Neuronal stem cell (in vitro differentiated cells): ENCODE data around the gene PPP2R1B.

ENCODE experiments used
- DNase-seq: peaks from one replicate; pipeline ENCODE4 v3.0.0-alpha.2; 2013; ENCODE audit warnings: low spot score
- H2AFZ ChIP-seq: one replicate; pipeline ENCODE4 v1.6.1; 2013; ENCODE audit warnings: mild to moderate bottlenecking, low read length, inconsistent platforms
- H2AK5ac ChIP-seq: 2 replicates; pipeline ENCODE4 v1.6.1; 2013; ENCODE audit warnings: low read depth, mild to moderate bottlenecking, inconsistent platforms, low read length, moderate library complexity, mixed read lengths
- H2BK120ac ChIP-seq: 2 replicates; pipeline ENCODE4 v1.6.1; 2013; ENCODE audit warnings: low read depth, mild to moderate bottlenecking, inconsistent platforms, low read length, moderate library complexity, mixed read lengths
- H2BK12ac ChIP-seq: one replicate; pipeline ENCODE4 v1.6.1; 2013; ENCODE audit warnings: low read length, inconsistent platforms
- H2BK15ac ChIP-seq: 2 replicates; pipeline ENCODE4 v1.6.1; 2013; ENCODE audit warnings: mild to moderate bottlenecking, low read length, inconsistent platforms, mixed read lengths
- H2BK5ac ChIP-seq: one replicate; pipeline ENCODE4 v1.6.1; 2013; ENCODE audit warnings: inconsistent platforms, mild to moderate bottlenecking, low read length, moderate library complexity
- H3K14ac ChIP-seq: one replicate; pipeline ENCODE4 v1.6.1; 2013; ENCODE audit warnings: low read length, inconsistent platforms
- H3K18ac ChIP-seq: 2 replicates; pipeline ENCODE4 v1.6.1; 2013; ENCODE audit warnings: low read length, inconsistent platforms
- H3K23ac ChIP-seq: 2 replicates; pipeline ENCODE4 v1.6.1; 2013; ENCODE audit warnings: low read depth, mild to moderate bottlenecking, mixed read lengths, low read length, inconsistent platforms; ENCODE audit not compliant: poor library complexity
- H3K27ac ChIP-seq: replicated peaks from 3 replicates; pipeline ENCODE4 v1.5.1; 2013; ENCODE audit warnings: low read length, inconsistent platforms
- H3K27me3 ChIP-seq, 3 experiments: 2 replicates each; pipeline ENCODE4 v1.6.1; 2013; ENCODE audit warnings: low read length in 3 of 3, mild to moderate bottlenecking in 2 of 3, inconsistent platforms in 1 of 3, low read depth in 1 of 3, mixed read lengths in 1 of 3, moderate library complexity in 1 of 3; ENCODE audit not compliant: control insufficient read depth in 3 of 3, insufficient read depth in 3 of 3
- H3K36me3 ChIP-seq, 2 donors: replicated peaks in 1 of 2; 2 replicates each; pipeline ENCODE4 v1.6.1; 2013; ENCODE audit warnings: low read length in 2 of 2; ENCODE audit not compliant: control insufficient read depth in 2 of 2, insufficient read depth in 2 of 2
- H3K4ac ChIP-seq: 2 replicates; pipeline ENCODE4 v1.6.1; 2013; ENCODE audit warnings: inconsistent platforms, mild to moderate bottlenecking, low read length, moderate library complexity
- H3K4me1 ChIP-seq, 2 donors: 1 replicate in 1 of 2; 2 replicates in 1 of 2; pipeline ENCODE4 v1.6.1; 2013; ENCODE audit warnings: low read length in 2 of 2, low read depth in 1 of 2; ENCODE audit not compliant: control insufficient read depth in 2 of 2, insufficient read depth in 1 of 2
- H3K4me2 ChIP-seq: one replicate; pipeline ENCODE4 v1.6.1; 2013; ENCODE audit warnings: mild to moderate bottlenecking, low read length, inconsistent platforms; ENCODE audit not compliant: insufficient read depth, poor library complexity, severe bottlenecking
- H3K4me3 ChIP-seq, 2 donors: 2 replicates each; pipeline ENCODE4 v1.5.1; 2013; ENCODE audit warnings: low read length in 2 of 2, mild to moderate bottlenecking in 2 of 2, inconsistent platforms in 1 of 2, moderate library complexity in 1 of 2
- H3K79me1 ChIP-seq: one replicate; pipeline ENCODE4 v1.6.1; 2013; ENCODE audit warnings: low read depth, mild to moderate bottlenecking, inconsistent platforms, low read length, moderate library complexity
- H3K9ac ChIP-seq: one replicate; pipeline ENCODE4 v1.6.1; 2013; ENCODE audit warnings: mild to moderate bottlenecking, low read depth, low read length, inconsistent platforms; ENCODE audit not compliant: poor library complexity
- H3K9me3 ChIP-seq, 2 donors: replicated peaks in 1 of 2; 2 replicates each; pipeline versions ENCODE3 to v1.6.1; 2013; ENCODE audit warnings: low read length in 2 of 2, mild to moderate bottlenecking in 2 of 2, inconsistent platforms in 1 of 2, low read depth in 1 of 2, mixed read lengths in 1 of 2, moderate library complexity in 1 of 2; ENCODE audit not compliant: control insufficient read depth in 2 of 2, insufficient read depth in 1 of 2
- H4K8ac ChIP-seq: one replicate; pipeline ENCODE4 v1.6.1; 2013; ENCODE audit warnings: low read depth, mild to moderate bottlenecking, inconsistent platforms, low read length, moderate library complexity
- H4K91ac ChIP-seq: one replicate; pipeline ENCODE4 v1.6.1; 2013; ENCODE audit warnings: low read length, low read depth, mild to moderate bottlenecking, inconsistent platforms; ENCODE audit not compliant: poor library complexity
- WGBS, 2 donors: extraction: QIAGEN DNeasy Blood & Tissue Kit; methylation state at CpG; one replicate each; pipeline ENCODE4 v1.1.7; 2013; ENCODE audit warnings: missing lambda C conversion rate in 2 of 2, mixed read lengths in 1 of 2; ENCODE audit not compliant: insufficient read length in 2 of 2, insufficient replicate concordance in 1 of 2; ENCODE audit errors: extremely low coverage in 2 of 2; 5-methylcytosine and 5-hydroxymethylcytosine counted together

Gene PPP2R1B

DNA sequence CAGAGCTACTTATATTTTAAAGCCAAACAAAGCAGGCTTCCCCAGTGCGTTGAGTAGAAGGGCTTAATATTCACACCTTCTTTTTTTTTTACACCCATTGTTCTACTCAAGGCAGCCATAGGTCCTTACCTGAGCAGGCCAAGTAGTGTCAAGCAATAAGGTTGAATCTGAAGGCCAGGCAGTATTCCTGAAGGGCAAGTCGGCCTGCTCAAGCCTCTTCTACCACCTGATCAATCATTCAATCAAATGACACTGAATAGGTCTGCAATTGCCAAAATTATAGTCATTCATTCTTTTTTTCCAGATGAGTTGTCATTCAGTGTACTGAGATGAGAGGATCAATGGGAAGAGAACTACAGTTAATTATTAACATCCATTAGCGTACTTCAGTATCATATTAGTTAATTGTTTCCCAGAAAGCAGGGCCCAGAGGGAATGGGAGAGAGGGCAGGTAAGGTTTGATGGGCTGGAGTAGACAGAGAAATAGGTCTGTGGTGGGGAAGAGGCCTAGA is 11.9 kb upstream of the PPP2R1B start:
- no peak overlapping the region for H3K27ac ChIP-seq
- H3K4me2 ChIP-seq, result no peak overlapping the region
- no CpG with 5 or more reads among the region's 3 CpGs for WGBS, 2 donors

DNA sequence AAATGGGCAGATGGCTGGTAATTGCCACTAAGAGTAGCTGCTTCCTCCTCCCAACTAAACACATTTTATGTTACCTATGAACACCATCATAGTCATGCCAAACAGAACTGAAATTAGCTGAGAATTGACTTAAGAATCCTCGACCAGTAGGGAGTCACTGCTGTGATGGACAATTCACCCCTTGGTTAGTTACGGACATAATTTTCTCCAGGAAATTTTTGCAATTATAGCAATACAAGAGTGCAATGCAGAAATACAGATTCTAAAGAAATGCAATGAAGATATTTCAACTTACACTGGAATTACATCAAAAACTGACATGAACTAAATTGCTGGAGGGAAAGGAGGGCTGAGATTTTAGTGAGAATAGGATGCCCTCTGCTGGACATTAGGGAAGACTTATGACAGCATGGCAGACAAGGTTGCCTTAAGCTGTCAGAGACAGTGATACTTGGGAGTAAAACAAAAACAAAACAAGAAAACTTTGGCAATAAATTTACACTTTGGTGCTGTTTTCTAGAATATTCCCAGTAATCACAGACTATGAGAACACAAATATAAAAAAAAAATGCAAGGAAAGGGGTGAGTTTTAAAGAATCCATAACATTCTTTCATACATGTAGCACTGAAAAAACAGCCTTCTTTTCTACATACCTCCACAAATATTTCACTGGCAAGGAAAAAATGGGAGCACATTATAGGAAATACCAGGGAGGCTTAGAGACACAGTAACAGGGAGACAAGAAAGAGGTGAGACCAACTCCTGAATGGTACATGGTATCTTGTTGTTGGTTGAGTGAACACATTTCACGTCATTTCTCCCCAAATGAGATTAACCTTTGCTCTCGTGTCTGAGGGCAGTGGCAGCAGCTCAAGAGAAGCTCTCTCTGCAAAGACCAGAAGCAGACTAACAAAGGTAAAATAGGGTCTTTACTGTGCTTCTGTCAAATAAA is 11.2 kb upstream of the PPP2R1B start:
- DNase-seq, result peak; percentile 56
- no peak overlapping the region for H2BK5ac ChIP-seq
- no peak overlapping the region for H3K4me2 ChIP-seq
- H3K9ac ChIP-seq, result no peak overlapping the region
- H2BK120ac ChIP-seq, result no peak overlapping the region
- WGBS, 2 donors, result no CpG with 5 or more reads among the region's 4 CpGs
- H3K23ac ChIP-seq, result no peak overlapping the region
- no peak overlapping the region for H4K91ac ChIP-seq
- no peak overlapping the region for H2BK12ac ChIP-seq
- H3K18ac ChIP-seq, result no peak overlapping the region
- no peaks in the 10 kb centered on the region for H3K79me1 ChIP-seq
- no peak overlapping the region for H2AFZ ChIP-seq
- H3K27me3 ChIP-seq, result no peaks in the 10 kb centered on the region
- H3K36me3 ChIP-seq, result no peaks in the 10 kb centered on the region
- no peaks in the 10 kb centered on the region for H3K4me1 ChIP-seq
- H3K4ac ChIP-seq, result no peak overlapping the region
- no peaks in the 10 kb centered on the region for H3K9me3 ChIP-seq
- H3K27ac ChIP-seq, result no peak overlapping the region
- no peak overlapping the region for H2AK5ac ChIP-seq
- no peak overlapping the region for H2BK15ac ChIP-seq
- no peak overlapping the region for H4K8ac ChIP-seq
- no peak overlapping the region for H3K4me3 ChIP-seq
- H3K14ac ChIP-seq, result no peak overlapping the region

More for the DNA sequence above, 11.9 kb upstream of the PPP2R1B start:
- no peak overlapping the region for H3K23ac ChIP-seq
- no peak overlapping the region for H2AFZ ChIP-seq
- H3K9ac ChIP-seq, result no peak overlapping the region
- H3K4me3 ChIP-seq, result no peak overlapping the region
- no peaks in the 10 kb centered on the region for H3K4me1 ChIP-seq
- H3K79me1 ChIP-seq, result no peaks in the 10 kb centered on the region
- H2BK12ac ChIP-seq, result no peak overlapping the region
- H3K9me3 ChIP-seq, result no peaks in the 10 kb centered on the region
- H2BK5ac ChIP-seq, result no peak overlapping the region
- no peak for DNase-seq
- no peak overlapping the region for H3K18ac ChIP-seq
- no peak overlapping the region for H4K91ac ChIP-seq
- no peak overlapping the region for H3K4ac ChIP-seq
- no peak overlapping the region for H2AK5ac ChIP-seq
- peaks cover 0 to 4% of the 10 kb centered on the region in 2 donors for H3K36me3 ChIP-seq
- H2BK120ac ChIP-seq, result no peak overlapping the region
- no peak overlapping the region for H3K14ac ChIP-seq
- H2BK15ac ChIP-seq, result no peak overlapping the region
- no peak overlapping the region for H4K8ac ChIP-seq
- no peaks in the 10 kb centered on the region for H3K27me3 ChIP-seq

DNA sequence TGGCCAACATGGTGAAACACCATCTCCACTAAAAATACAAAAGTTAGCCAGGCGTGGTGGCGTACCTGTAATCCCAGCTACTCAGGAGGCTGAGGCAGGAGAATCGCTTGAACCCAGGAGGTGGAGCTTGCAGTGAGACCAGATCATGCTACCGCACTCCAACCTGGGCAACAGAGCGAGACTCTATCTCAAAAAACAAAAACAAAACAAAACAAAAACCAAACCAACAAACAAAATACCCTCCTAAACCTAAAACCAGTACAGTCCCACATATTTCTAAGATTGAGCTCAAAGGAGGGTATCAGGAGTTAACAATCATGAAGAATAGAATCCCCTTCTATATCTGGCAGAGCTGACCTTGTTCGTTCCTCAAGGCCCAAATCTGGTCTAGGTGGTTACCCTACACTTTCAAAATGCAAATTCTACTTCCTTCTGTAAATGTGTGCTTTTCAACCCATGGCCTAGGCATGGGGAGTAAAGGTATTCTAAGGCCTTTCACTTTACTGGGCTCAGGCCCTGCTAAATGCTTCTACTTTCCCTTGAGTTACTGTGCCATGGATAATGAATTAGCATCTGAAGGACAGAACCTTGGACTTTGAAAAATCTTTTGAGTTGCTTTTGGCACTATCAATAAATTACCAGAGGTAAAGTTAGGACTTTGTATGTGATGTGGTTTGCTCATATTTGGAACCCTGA is 10.4 kb upstream of the PPP2R1B start:
- no CpG with 5 or more reads among the region's 6 CpGs for WGBS, 2 donors
- no peaks in the 10 kb centered on the region for H3K36me3 ChIP-seq
- H3K23ac ChIP-seq, result no peak overlapping the region
- H2BK15ac ChIP-seq, result no peak overlapping the region
- DNase-seq, result no peak
- H3K9me3 ChIP-seq, result no peaks in the 10 kb centered on the region
- no peak overlapping the region for H2BK120ac ChIP-seq
- no peak overlapping the region for H3K9ac ChIP-seq
- no peak overlapping the region for H3K14ac ChIP-seq
- H4K91ac ChIP-seq, result no peak overlapping the region
- H3K18ac ChIP-seq, result no peak overlapping the region
- H3K27me3 ChIP-seq, result no peaks in the 10 kb centered on the region
- no peak overlapping the region for H3K4ac ChIP-seq
- no peaks in the 10 kb centered on the region for H3K79me1 ChIP-seq
- no peak overlapping the region for H3K27ac ChIP-seq
- H2BK5ac ChIP-seq, result no peak overlapping the region
- H3K4me3 ChIP-seq, result no peak overlapping the region
- no peaks in the 10 kb centered on the region for H3K4me1 ChIP-seq
- no peak overlapping the region for H2BK12ac ChIP-seq
- no peak overlapping the region for H3K4me2 ChIP-seq
- H2AFZ ChIP-seq, result no peak overlapping the region
- no peak overlapping the region for H2AK5ac ChIP-seq
- no peak overlapping the region for H4K8ac ChIP-seq
